Fibroblast of lung (primary cell): ENCODE measurements around the gene GAS7. TPM values are rescaled to one million over a fixed set of nuclear protein-coding genes. Genes with fewer than 3 reads are reported as not detected.
A peak's percentile ranks its signal among the peaks of the same experiment; 100 is the strongest.

ENCODE experiments used
- DNase-seq, 2 donors: peaks; one replicate each; pipeline versions ENCODE4 v3.0.0 to v3.0.0-alpha.2; 2010; ENCODE audit warnings: low read depth in 2 of 2
- H2AFZ ChIP-seq: 2 replicates; pipeline ENCODE4 v1.5.1; 2012; ENCODE audit warnings: low read length, control low read depth, inconsistent platforms
- H3K27ac ChIP-seq: 2 replicates; pipeline ENCODE4 v1.5.1; 2011; ENCODE audit warnings: low read length, control low read depth; ENCODE audit not compliant: insufficient read depth
- H3K27me3 ChIP-seq: 2 replicates; pipeline ENCODE4 v1.5.1; 2011; ENCODE audit warnings: mild to moderate bottlenecking, low read length; ENCODE audit not compliant: control insufficient read depth, insufficient read depth
- H3K36me3 ChIP-seq: 2 replicates; pipeline ENCODE4 v1.5.1; 2011; ENCODE audit warnings: low read length; ENCODE audit not compliant: control insufficient read depth, insufficient read depth
- H3K4me1 ChIP-seq: 2 replicates; pipeline ENCODE4 v1.5.1; 2011; ENCODE audit warnings: low read length; ENCODE audit not compliant: control insufficient read depth, insufficient read depth; ENCODE audit errors: extremely low read depth
- H3K4me2 ChIP-seq: 2 replicates; pipeline ENCODE4 v1.5.1; 2011; ENCODE audit warnings: low read length, control low read depth; ENCODE audit not compliant: insufficient read depth; ENCODE audit errors: extremely low read depth
- H3K4me3 ChIP-seq, 4 experiments: fragments of 200-600 bp in 1 of 4; sonication (generic) in 1 of 4; replicated peaks in 1 of 4; 2 replicates each; pipeline ENCODE4 v1.5.1; 2011 to 2016; ENCODE audit warnings: low read length in 4 of 4, low read depth in 3 of 4, mild to moderate bottlenecking in 3 of 4, control low read depth in 2 of 4, inconsistent platforms in 1 of 4, mixed read lengths in 1 of 4; ENCODE audit not compliant: insufficient read depth in 1 of 4; ENCODE audit errors: control extremely low read depth in 1 of 4
- H3K79me2 ChIP-seq: 2 replicates; pipeline ENCODE4 v1.5.1; 2012; ENCODE audit warnings: mild to moderate bottlenecking, low read length, inconsistent platforms; ENCODE audit not compliant: control insufficient read depth, insufficient read depth
- H3K9ac ChIP-seq: 2 replicates; pipeline ENCODE4 v1.5.1; 2011; ENCODE audit warnings: mild to moderate bottlenecking, low read length, control low read depth; ENCODE audit not compliant: insufficient read depth
- H3K9me3 ChIP-seq: 2 replicates; pipeline ENCODE4 v1.5.1; 2012; ENCODE audit warnings: low read depth, low read length; ENCODE audit not compliant: control insufficient read depth, insufficient read depth
- H4K20me1 ChIP-seq: 2 replicates; pipeline ENCODE4 v1.5.1; 2011; ENCODE audit warnings: low read length; ENCODE audit not compliant: control insufficient read depth, insufficient read depth; ENCODE audit errors: extremely low read depth
- CTCF ChIP-seq, 2 donors: IDR thresholded peaks in 1 of 2; conservative IDR thresholded peaks in 1 of 2; 1 replicate in 1 of 2; 2 replicates in 1 of 2; pipeline ENCODE4 v1.5.1; 2011 to 2012; ENCODE audit warnings: low read length in 2 of 2, control low read depth in 1 of 2, inconsistent platforms in 1 of 2, low read depth in 1 of 2, mild to moderate bottlenecking in 1 of 2
- EZH2 ChIP-seq: IDR thresholded peaks from 2 replicates; pipeline ENCODE4 v1.5.1; 2012; ENCODE audit warnings: low read length, control low read depth, mild to moderate bottlenecking; ENCODE audit errors: missing control alignments
- polyA plus RNA-seq, 2 donors: library from polyadenylated mRNA; depleted of rRNA in 1 of 2; stranded (reverse) in 1 of 2; unstranded in 1 of 2; fragments of >200 nt; gene quantifications; 2 replicates each; pipeline ENCODE4 v1.2.1, GENCODE V29; 2011 to 2012; ENCODE audit warnings: missing spikeins in 1 of 2
- total RNA-seq: library from RNA; depleted of rRNA; stranded (reverse); fragments of >200 nt; gene quantifications from 2 replicates; pipeline ENCODE4 v1.2.1, GENCODE V29; 2014

Gene GAS7
- total and polyA plus RNA-seq, 2 donors (not counting 1 experiment from before 2014, with no cell fraction given): 0.58 to 2.6 TPM

- TF ChIP-seq EZH2: no peak
- TF ChIP-seq CTCF (conservative IDR thresholded peaks at IDR 0.05 in 1 of 2, IDR thresholded peaks at IDR 0.05 in 1 of 2; ENCODE audit: low read depth in 1 of 2, low read length in 2 of 2): no peak
- H3K36me3 ChIP-seq: no peaks in the 10 kb centered on the region
- no peak overlapping the region for H2AFZ ChIP-seq
- no peaks in the 10 kb centered on the region for H4K20me1 ChIP-seq
- no peak overlapping the region for H3K4me2 ChIP-seq
- no peak overlapping the region for H3K9ac ChIP-seq
- no peaks in the 10 kb centered on the region for H3K4me1 ChIP-seq
- H3K9me3 ChIP-seq: no peaks in the 10 kb centered on the region
- H3K27me3 ChIP-seq: no peaks in the 10 kb centered on the region
- H3K4me3 ChIP-seq: no peak overlapping the region
- no peak overlapping the region for H3K27ac ChIP-seq
- no peaks in the 10 kb centered on the region for H3K79me2 ChIP-seq
- no peak for DNase-seq
Observed at GRCh38 chr17:10156599-10156947, 41.8 kb downstream of the GAS7 start.

DNA sequence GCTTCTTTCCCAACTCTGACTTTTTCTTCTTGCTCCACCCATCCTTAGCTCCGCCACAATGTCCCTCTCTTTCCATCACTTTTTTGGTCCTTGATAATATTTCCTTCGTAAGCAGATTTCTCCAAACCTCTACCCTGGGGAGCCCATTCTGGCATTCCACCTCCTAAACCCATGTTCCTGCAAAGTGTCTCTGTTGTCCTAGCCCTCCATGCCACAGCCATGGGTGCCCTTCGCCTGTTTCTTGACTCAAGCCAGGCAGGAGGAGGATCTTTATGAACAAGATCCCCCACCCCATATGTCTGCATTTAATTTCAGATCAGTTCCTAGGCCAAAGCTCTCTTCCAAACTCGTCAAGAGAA lies 42.4 kb downstream of the GAS7 start:
- H3K79me2 ChIP-seq: no peaks in the 10 kb centered on the region
- H3K4me3 ChIP-seq: no peak overlapping the region
- no peaks in the 10 kb centered on the region for H4K20me1 ChIP-seq

DNA sequence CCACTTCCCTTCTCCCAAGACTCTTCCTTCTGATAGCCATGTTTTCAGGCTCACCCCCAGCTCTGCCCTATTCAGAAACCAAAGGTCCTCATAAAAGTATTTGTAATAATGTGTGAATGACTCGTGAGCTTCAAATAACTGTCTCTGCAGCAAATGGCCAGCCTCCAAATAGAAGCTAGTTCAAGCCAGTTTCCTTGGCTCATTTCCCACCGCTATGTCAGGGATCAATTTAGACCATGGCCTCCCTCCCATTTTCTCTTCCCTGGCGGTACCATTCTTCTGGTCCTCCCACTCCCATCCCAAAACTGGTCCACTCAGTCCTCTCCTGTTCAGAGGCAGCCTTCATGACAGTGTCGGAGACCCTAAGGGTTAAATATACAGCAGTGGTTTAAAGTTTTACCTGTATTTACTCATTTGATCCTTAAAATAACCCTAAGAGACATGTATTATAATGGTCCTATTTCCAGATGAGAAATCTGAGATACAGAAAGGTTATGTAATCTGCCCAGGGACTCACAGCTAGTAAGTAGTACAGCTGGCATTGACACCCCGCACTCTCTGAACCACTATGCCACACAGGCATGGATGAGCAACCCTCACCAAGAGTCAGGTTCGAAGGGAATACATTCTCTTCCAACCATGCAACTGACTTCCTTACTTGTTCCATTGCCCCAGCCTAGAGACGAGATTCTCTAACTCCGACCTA lies 42.9 kb downstream of the GAS7 start:
- no peaks in the 10 kb centered on the region for H3K36me3 ChIP-seq

More for the DNA sequence above, 42.4 kb downstream of the GAS7 start:
- Histone ChIP-seq H3K9ac (no peak overlapping the region), H3K27me3 (no peaks in the 10 kb centered on the region), H3K4me2 (no peak overlapping the region), H3K4me1 (no peaks in the 10 kb centered on the region), H3K27ac (no peak overlapping the region), H3K9me3 (no peaks in the 10 kb centered on the region), H3K36me3 (no peaks in the 10 kb centered on the region), H2AFZ (no peak overlapping the region)
- TF ChIP-seq EZH2: no peak
- TF ChIP-seq CTCF (conservative IDR thresholded peaks at IDR 0.05 in 1 of 2, IDR thresholded peaks at IDR 0.05 in 1 of 2; ENCODE audit: low read depth in 1 of 2, low read length in 2 of 2): no peak
- no peak for DNase-seq

More for the DNA sequence above, 42.9 kb downstream of the GAS7 start:
- H3K27ac ChIP-seq: no peak overlapping the region
- H3K9ac ChIP-seq: no peak overlapping the region
- no peaks in the 10 kb centered on the region for H3K79me2 ChIP-seq
- H2AFZ ChIP-seq: no peak overlapping the region
- no peaks in the 10 kb centered on the region for H3K9me3 ChIP-seq
- H3K4me2 ChIP-seq: no peak overlapping the region
- no peaks in the 10 kb centered on the region for H3K4me1 ChIP-seq
- peak in 1 of 2 donors; percentile 75 for DNase-seq
- TF ChIP-seq CTCF (conservative IDR thresholded peaks at IDR 0.05 in 1 of 2, IDR thresholded peaks at IDR 0.05 in 1 of 2; ENCODE audit: low read depth in 1 of 2, low read length in 2 of 2): no peak
- no peak for TF ChIP-seq EZH2
- no peaks in the 10 kb centered on the region for H4K20me1 ChIP-seq
- H3K4me3 ChIP-seq: no peak overlapping the region
- no peaks in the 10 kb centered on the region for H3K27me3 ChIP-seq
